ENCODE results near the gene S100A5.

DNA sequence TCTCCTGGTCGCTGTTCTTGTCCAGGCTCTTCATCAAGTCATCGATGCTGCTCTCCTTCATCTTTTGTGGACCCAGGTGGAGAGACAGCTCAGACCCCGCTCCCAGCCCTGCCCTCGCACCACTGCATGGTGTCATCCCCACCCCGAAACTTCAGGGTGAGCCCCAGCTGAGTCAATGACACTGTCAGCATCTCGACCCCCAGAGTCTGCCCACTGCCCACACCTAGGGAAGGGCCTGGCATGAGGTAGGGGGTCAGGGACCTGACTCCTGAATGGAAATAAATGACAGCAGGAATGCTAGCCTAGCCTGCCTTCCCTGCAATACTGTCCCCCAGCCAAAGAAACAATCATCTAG lies 3.4 kb downstream of the S100A5 start:
- TF ChIP-seq HDAC6 (IDR thresholded peaks at IDR 0.05; ENCODE audit: unreplicated experiment) (no peak), MXI1 (IDR thresholded peaks at IDR 0.05; ENCODE audit: low read depth, low read length) (no peak), CEBPB (IDR thresholded peaks at IDR 0.05; ENCODE audit: borderline replicate concordance in 1 of 2, low read depth in 2 of 2, low read length in 2 of 2) (no peak), BRCA1 (IDR thresholded peaks at IDR 0.05; ENCODE audit: low read depth, low read length) (no peak)
- TF ChIP-seq, protein P1, sequence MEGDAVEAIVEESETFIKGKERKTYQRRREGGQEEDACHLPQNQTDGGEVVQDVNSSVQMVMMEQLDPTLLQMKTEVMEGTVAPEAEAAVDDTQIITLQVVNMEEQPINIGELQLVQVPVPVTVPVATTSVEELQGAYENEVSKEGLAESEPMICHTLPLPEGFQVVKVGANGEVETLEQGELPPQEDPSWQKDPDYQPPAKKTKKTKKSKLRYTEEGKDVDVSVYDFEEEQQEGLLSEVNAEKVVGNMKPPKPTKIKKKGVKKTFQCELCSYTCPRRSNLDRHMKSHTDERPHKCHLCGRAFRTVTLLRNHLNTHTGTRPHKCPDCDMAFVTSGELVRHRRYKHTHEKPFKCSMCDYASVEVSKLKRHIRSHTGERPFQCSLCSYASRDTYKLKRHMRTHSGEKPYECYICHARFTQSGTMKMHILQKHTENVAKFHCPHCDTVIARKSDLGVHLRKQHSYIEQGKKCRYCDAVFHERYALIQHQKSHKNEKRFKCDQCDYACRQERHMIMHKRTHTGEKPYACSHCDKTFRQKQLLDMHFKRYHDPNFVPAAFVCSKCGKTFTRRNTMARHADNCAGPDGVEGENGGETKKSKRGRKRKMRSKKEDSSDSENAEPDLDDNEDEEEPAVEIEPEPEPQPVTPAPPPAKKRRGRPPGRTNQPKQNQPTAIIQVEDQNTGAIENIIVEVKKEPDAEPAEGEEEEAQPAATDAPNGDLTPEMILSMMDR (IDR thresholded peaks at IDR 0.05 in 2 of 3, conservative IDR thresholded peaks at IDR 0.05 in 1 of 3; ENCODE audit: control insufficient read depth in 2 of 3, extremely low read depth in 1 of 3, insufficient read depth in 1 of 3, low read depth in 3 of 3, low read length in 3 of 3) = no peak
- TF ChIP-seq, protein P2, sequence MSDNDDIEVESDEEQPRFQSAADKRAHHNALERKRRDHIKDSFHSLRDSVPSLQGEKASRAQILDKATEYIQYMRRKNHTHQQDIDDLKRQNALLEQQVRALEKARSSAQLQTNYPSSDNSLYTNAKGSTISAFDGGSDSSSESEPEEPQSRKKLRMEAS (IDR thresholded peaks at IDR 0.05; ENCODE audit: low read depth, low read length) = no peak

Measured in GM12878 (cell line).